ENCODE measurements around the gene DCAF5.
"Not testable (repeated sequence)": the region's sequence is repeated elsewhere in the genome, so short reads cannot be mapped to it uniquely, and the experiment has no call there.

DCAF5 gene

GRCh38 chr14:69073915-69074314, 79.0 kb downstream of the DCAF5 start:
- FAIRE-seq = no peak
- DNase-seq (ENCODE audit: low spot score) = no peak

GRCh38 chr14:69073429-69073828, 79.5 kb downstream of the DCAF5 start:
- FAIRE-seq = no peak
- no peak for DNase-seq (ENCODE audit: low spot score)

- FAIRE-seq (no peak), DNase-seq (ENCODE audit: low spot score) (no peak)
Measured at GRCh38 chr14:69072584-69072983, 80.3 kb downstream of the DCAF5 start.

- DNase-seq (ENCODE audit: low spot score) (no peak), FAIRE-seq (peak; percentile 52)
Measured at GRCh38 chr14:69068744-69069421, 84.0 kb downstream of the DCAF5 start.

- no peak for DNase-seq (ENCODE audit: low spot score)
- FAIRE-seq = no peak
Measured at GRCh38 chr14:69066396-69067171, 86.3 kb downstream of the DCAF5 start.

GRCh38 chr14:69065934-69066333, 87.0 kb downstream of the DCAF5 start:
- FAIRE-seq; DNase-seq (ENCODE audit: low spot score): not testable (repeated sequence)

- no peak for FAIRE-seq
Measured at GRCh38 chr14:69064596-69064995, 88.3 kb downstream of the DCAF5 start.

GRCh38 chr14:69059658-69060623, 93.0 kb downstream of the DCAF5 start:
- FAIRE-seq (peak; percentile 65), DNase-seq (ENCODE audit: low spot score) (peak; percentile 87)

More at GRCh38 chr14:69064596-69064995, 88.3 kb downstream of the DCAF5 start:
- no peak for DNase-seq (ENCODE audit: low spot score)

- DNase-seq (ENCODE audit: low spot score) (no peak), FAIRE-seq (peak; percentile 95)
Measured at GRCh38 chr14:69055999-69056788, 96.7 kb downstream of the DCAF5 start.

GRCh38 chr14:69055125-69055524, 97.8 kb downstream of the DCAF5 start:
- FAIRE-seq (peak; percentile 94), DNase-seq (ENCODE audit: low spot score) (peak; percentile 95)

GRCh38 chr14:69054030-69054429, 98.9 kb downstream of the DCAF5 start:
- FAIRE-seq (no peak), DNase-seq (ENCODE audit: low spot score) (no peak)

- FAIRE-seq (no peak), DNase-seq (ENCODE audit: low spot score) (no peak)
Measured at GRCh38 chr14:69052181-69052601, 100.7 kb downstream of the DCAF5 start.

- DNase-seq (ENCODE audit: low spot score) (no peak), FAIRE-seq (no peak)
Measured at GRCh38 chr14:69050240-69051184, 102.4 kb downstream of the DCAF5 start.

- peak; percentile 73 for FAIRE-seq
- DNase-seq (ENCODE audit: low spot score) = no peak
Measured at GRCh38 chr14:69049675-69050074, 103.2 kb downstream of the DCAF5 start.

- FAIRE-seq (no peak), DNase-seq (ENCODE audit: low spot score) (no peak)
Measured at GRCh38 chr14:69048456-69048855, 104.5 kb downstream of the DCAF5 start.

GRCh38 chr14:69047255-69047654, 105.7 kb downstream of the DCAF5 start:
- FAIRE-seq (no peak), DNase-seq (ENCODE audit: low spot score) (no peak)

GRCh38 chr14:69046476-69046860, 106.5 kb downstream of the DCAF5 start:
- DNase-seq (ENCODE audit: low spot score) (no peak), FAIRE-seq (no peak)

- DNase-seq (ENCODE audit: low spot score) (no peak), FAIRE-seq (no peak)
Measured at GRCh38 chr14:69045857-69046475, 107.0 kb downstream of the DCAF5 start.

- DNase-seq (ENCODE audit: low spot score) (peak; percentile 76), FAIRE-seq (no peak)
Measured at GRCh38 chr14:69044965-69045555, 107.9 kb downstream of the DCAF5 start.
